Measurements from ENCODE around the gene RHBDD1.

Gene RHBDD1

GRCh38 chr2:226906163-226906693 is 70.4 kb downstream of the RHBDD1 start:
- DNase-seq (ENCODE audit: insufficient read length) (no peak), FAIRE-seq (no peak)
- TF ChIP-seq POLR2AphosphoS5 (IDR thresholded peaks at IDR 0.05; ENCODE audit: low read depth, low read length) (no peak), POLR2A (IDR thresholded peaks at IDR 0.05; ENCODE audit: low read depth, low read length) (no peak), TAF1 (IDR thresholded peaks at IDR 0.05; ENCODE audit: borderline replicate concordance, low read depth, low read length) (no peak)

GRCh38 chr2:226909126-226909525 is 73.3 kb downstream of the RHBDD1 start:
- TF ChIP-seq POLR2A (IDR thresholded peaks at IDR 0.05; ENCODE audit: low read depth, low read length) (no peak), TAF1 (IDR thresholded peaks at IDR 0.05; ENCODE audit: borderline replicate concordance, low read depth, low read length) (no peak), POLR2AphosphoS5 (IDR thresholded peaks at IDR 0.05; ENCODE audit: low read depth, low read length) (no peak)
- DNase-seq (ENCODE audit: insufficient read length) (no peak), FAIRE-seq (no peak)

GRCh38 chr2:226909836-226910235 is 74.0 kb downstream of the RHBDD1 start:
- TF ChIP-seq POLR2AphosphoS5 (IDR thresholded peaks at IDR 0.05; ENCODE audit: low read depth, low read length) (no peak), POLR2A (IDR thresholded peaks at IDR 0.05; ENCODE audit: low read depth, low read length) (no peak), TAF1 (IDR thresholded peaks at IDR 0.05; ENCODE audit: borderline replicate concordance, low read depth, low read length) (no peak)
- FAIRE-seq, result peak; percentile 51
- DNase-seq (ENCODE audit: insufficient read length), result no peak

- FAIRE-seq (no peak), DNase-seq (ENCODE audit: insufficient read length) (no peak)
- no peak for TF ChIP-seq TAF1 (IDR thresholded peaks at IDR 0.05; ENCODE audit: borderline replicate concordance, low read depth, low read length)
- TF ChIP-seq POLR2A (IDR thresholded peaks at IDR 0.05; ENCODE audit: low read depth, low read length), result no peak
- TF ChIP-seq POLR2AphosphoS5 (IDR thresholded peaks at IDR 0.05; ENCODE audit: low read depth, low read length), result no peak
These were observed 74.5 kb downstream of the RHBDD1 start for GRCh38 chr2:226910384-226910783.

- TF ChIP-seq POLR2AphosphoS5 (IDR thresholded peaks at IDR 0.05; ENCODE audit: low read depth, low read length) (no peak), TAF1 (IDR thresholded peaks at IDR 0.05; ENCODE audit: borderline replicate concordance, low read depth, low read length) (no peak)
- FAIRE-seq, result no peak
These were observed 76.1 kb downstream of the RHBDD1 start for GRCh38 chr2:226911932-226912331.

GRCh38 chr2:226913641-226914040 is 77.8 kb downstream of the RHBDD1 start:
- TF ChIP-seq POLR2AphosphoS5 (IDR thresholded peaks at IDR 0.05; ENCODE audit: low read depth, low read length), result no peak
- TF ChIP-seq POLR2A (IDR thresholded peaks at IDR 0.05; ENCODE audit: low read depth, low read length), result no peak
- no peak for TF ChIP-seq TAF1 (IDR thresholded peaks at IDR 0.05; ENCODE audit: borderline replicate concordance, low read depth, low read length)
- FAIRE-seq, result no peak

More at GRCh38 chr2:226911932-226912331, 76.1 kb downstream of the RHBDD1 start:
- no peak for DNase-seq (ENCODE audit: insufficient read length)

GRCh38 chr2:226915846-226916360 is 80.0 kb downstream of the RHBDD1 start:
- no peak for TF ChIP-seq POLR2AphosphoS5 (IDR thresholded peaks at IDR 0.05; ENCODE audit: low read depth, low read length)
- no peak for TF ChIP-seq TAF1 (IDR thresholded peaks at IDR 0.05; ENCODE audit: borderline replicate concordance, low read depth, low read length)
- no peak for TF ChIP-seq POLR2A (IDR thresholded peaks at IDR 0.05; ENCODE audit: low read depth, low read length)
- DNase-seq (ENCODE audit: insufficient read length) (no peak), FAIRE-seq (no peak)

More at GRCh38 chr2:226913641-226914040, 77.8 kb downstream of the RHBDD1 start:
- DNase-seq (ENCODE audit: insufficient read length), result no peak

GRCh38 chr2:226916669-226917068 is 80.8 kb downstream of the RHBDD1 start:
- DNase-seq (ENCODE audit: insufficient read length), result no peak
- TF ChIP-seq POLR2AphosphoS5 (IDR thresholded peaks at IDR 0.05; ENCODE audit: low read depth, low read length) (no peak), TAF1 (IDR thresholded peaks at IDR 0.05; ENCODE audit: borderline replicate concordance, low read depth, low read length) (no peak), POLR2A (IDR thresholded peaks at IDR 0.05; ENCODE audit: low read depth, low read length) (no peak)
- FAIRE-seq, result peak; percentile 74

- TF ChIP-seq POLR2AphosphoS5 (IDR thresholded peaks at IDR 0.05; ENCODE audit: low read depth, low read length) (no peak), TAF1 (IDR thresholded peaks at IDR 0.05; ENCODE audit: borderline replicate concordance, low read depth, low read length) (no peak), POLR2A (IDR thresholded peaks at IDR 0.05; ENCODE audit: low read depth, low read length) (no peak)
- DNase-seq (ENCODE audit: insufficient read length), result no peak
- no peak for FAIRE-seq
These were observed 96.6 kb downstream of the RHBDD1 start for GRCh38 chr2:226932443-226932842.

- FAIRE-seq (no peak), DNase-seq (ENCODE audit: insufficient read length) (no peak)
- TF ChIP-seq POLR2AphosphoS5 (IDR thresholded peaks at IDR 0.05; ENCODE audit: low read depth, low read length) (no peak), POLR2A (IDR thresholded peaks at IDR 0.05; ENCODE audit: low read depth, low read length) (no peak), TAF1 (IDR thresholded peaks at IDR 0.05; ENCODE audit: borderline replicate concordance, low read depth, low read length) (no peak)
These were observed 98.8 kb downstream of the RHBDD1 start for GRCh38 chr2:226934546-226935201.

- DNase-seq (ENCODE audit: insufficient read length) (no peak), FAIRE-seq (no peak)
- no peak for TF ChIP-seq POLR2AphosphoS5 (IDR thresholded peaks at IDR 0.05; ENCODE audit: low read depth, low read length)
- no peak for TF ChIP-seq POLR2A (IDR thresholded peaks at IDR 0.05; ENCODE audit: low read depth, low read length)
- TF ChIP-seq TAF1 (IDR thresholded peaks at IDR 0.05; ENCODE audit: borderline replicate concordance, low read depth, low read length), result no peak
These were observed 108.2 kb downstream of the RHBDD1 start for GRCh38 chr2:226943862-226944620.
